ENCODE data around the gene LSM14B.
A peak's percentile ranks its signal among the peaks of the same experiment; 100 is the strongest.

LSM14B gene

DNA sequence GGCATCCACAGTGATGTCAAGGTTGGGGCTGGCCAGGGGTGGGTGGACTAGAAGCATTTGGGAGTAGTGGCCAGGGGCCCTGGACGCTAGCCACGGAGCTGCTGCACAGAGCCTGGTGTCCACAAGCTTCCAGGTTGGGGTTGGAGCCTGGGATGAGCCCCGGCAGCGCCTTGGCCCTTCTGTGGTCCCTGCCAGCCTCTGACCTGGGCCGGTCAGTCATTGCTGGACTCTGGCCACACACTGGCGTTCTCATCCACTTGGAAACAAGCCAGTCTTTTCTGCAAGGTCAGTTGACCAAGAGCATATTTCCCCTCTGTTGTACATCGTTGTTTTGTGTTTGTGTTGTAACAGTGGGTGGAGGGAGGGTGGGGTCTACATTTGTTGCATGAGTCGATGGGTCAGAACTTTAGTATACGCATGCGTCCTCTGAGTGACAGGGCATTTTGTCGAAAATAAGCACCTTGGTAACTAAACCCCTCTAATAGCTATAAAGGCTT lies 12.5 kb downstream of the LSM14B start:
- Mint-ChIP-seq H3K27me3 (no peaks in the 10 kb centered on the region), H3K4me3 (no peak overlapping the region), H3K27ac (no peak overlapping the region), H3K4me1 (ENCODE audit: low read depth) (peaks cover 27% of the 10 kb centered on the region), H3K9me3 (no peaks in the 10 kb centered on the region), H3K36me3 (ENCODE audit: low read depth) (peaks cover 73% of the 10 kb centered on the region)

DNA sequence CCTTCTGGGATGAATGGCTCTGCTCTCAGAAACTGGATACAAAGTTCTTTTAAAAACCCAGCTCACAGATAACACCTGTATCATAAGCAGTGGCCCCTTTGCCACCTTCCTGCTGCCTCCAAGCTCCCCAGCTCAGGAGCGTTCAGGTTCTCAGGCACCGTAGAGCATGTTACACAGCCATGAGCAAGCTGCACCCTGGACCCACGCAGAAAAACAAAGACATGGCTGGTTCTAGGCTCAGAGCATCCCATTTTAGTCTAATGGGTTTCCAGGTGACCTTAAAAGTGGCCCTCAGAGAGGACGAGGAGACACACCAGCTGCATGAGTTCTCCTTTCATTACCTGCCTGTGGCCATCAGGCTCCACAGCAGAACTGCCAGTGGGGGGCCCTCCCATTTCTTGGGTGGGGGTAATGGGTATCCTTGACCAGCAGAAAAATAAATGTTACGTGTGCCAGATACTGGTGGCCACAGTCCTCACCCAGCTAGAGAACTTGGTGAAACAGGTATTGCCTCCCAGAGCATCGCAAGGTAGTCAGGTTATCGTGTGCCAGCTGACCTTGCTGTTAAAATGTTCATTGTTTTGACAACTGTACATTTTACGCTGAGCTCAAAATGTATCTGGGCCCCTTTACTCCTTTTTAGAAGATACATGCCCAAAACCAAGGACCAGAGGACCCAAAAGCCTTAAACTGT lies 13.4 kb downstream of the LSM14B start:
- Mint-ChIP-seq H3K4me3 (no peak overlapping the region), H3K9me3 (no peaks in the 10 kb centered on the region), H3K36me3 (ENCODE audit: low read depth) (peaks cover 74% of the 10 kb centered on the region), H3K27ac (no peak overlapping the region), H3K4me1 (ENCODE audit: low read depth) (peaks cover 34% of the 10 kb centered on the region), H3K27me3 (no peaks in the 10 kb centered on the region)

DNA sequence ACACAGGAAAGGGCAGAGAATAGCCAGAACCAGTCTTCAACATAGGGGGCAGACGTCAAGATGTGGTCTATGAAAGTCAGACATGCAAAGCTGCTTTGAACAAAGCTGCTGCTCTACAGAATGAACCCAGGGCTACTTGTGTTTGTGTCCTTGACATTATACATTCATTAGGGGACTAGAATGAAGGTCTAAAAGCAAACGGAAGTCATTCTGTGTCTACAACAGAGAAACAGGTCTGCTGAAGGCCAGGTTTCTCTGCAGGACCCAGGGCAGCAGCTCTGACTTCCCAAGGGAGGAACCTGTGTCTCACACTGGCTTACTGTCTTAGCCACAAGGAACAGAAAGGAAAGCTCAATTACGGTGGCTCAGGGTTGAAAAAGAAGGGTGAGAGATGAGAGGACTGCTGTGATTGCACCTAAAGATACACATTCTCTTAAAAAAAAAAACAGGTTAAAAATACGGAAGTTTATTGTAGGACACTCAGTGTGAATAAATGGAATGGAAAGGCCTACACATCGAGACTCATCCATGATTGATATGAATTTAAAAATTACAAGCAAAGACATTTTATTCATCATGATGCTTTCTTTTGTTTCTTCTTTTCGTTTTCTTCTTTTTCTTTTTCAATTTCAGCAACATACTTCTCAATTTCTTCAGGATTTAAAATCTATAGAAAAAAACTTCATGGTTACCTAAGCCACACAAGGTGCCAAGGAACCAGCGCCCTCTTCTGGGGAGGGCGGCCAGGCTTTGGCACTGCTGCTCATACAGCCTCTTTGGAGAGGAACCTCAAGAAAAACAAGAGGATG lies 14.2 kb downstream of the LSM14B start:
- H3K27ac Mint-ChIP-seq = peak overlapping the region; percentile 67

DNA sequence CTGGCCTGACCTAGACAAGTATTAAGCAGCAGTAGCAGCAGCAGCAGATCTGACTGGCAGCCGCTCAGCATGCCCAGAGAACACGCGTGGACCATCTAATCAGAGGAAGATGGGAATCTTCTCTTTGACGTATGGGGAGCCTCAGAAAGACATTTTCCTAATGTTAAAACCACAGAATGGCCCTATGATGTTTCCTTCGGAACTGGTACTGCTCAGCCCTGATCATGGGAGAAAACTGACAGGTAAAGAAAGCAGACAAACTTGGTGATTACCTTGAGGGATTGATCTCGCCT lies 14.8 kb downstream of the LSM14B start:
- H3K36me3 Mint-ChIP-seq (ENCODE audit: low read depth) = peaks cover 75% of the 10 kb centered on the region
- H3K4me3 Mint-ChIP-seq = no peak overlapping the region
- no peaks in the 10 kb centered on the region for H3K9me3 Mint-ChIP-seq
- H3K27me3 Mint-ChIP-seq = no peaks in the 10 kb centered on the region
- H3K4me1 Mint-ChIP-seq (ENCODE audit: low read depth) = peaks cover 45% of the 10 kb centered on the region
- H3K27ac Mint-ChIP-seq = peak overlapping the region; percentile 67

More for the DNA sequence above, 14.2 kb downstream of the LSM14B start:
- H3K36me3 Mint-ChIP-seq (ENCODE audit: low read depth) = peaks cover 73% of the 10 kb centered on the region
- H3K4me1 Mint-ChIP-seq (ENCODE audit: low read depth) = peaks cover 42% of the 10 kb centered on the region
- H3K27me3 Mint-ChIP-seq = no peaks in the 10 kb centered on the region
- H3K9me3 Mint-ChIP-seq = no peaks in the 10 kb centered on the region
- no peak overlapping the region for H3K4me3 Mint-ChIP-seq

DNA sequence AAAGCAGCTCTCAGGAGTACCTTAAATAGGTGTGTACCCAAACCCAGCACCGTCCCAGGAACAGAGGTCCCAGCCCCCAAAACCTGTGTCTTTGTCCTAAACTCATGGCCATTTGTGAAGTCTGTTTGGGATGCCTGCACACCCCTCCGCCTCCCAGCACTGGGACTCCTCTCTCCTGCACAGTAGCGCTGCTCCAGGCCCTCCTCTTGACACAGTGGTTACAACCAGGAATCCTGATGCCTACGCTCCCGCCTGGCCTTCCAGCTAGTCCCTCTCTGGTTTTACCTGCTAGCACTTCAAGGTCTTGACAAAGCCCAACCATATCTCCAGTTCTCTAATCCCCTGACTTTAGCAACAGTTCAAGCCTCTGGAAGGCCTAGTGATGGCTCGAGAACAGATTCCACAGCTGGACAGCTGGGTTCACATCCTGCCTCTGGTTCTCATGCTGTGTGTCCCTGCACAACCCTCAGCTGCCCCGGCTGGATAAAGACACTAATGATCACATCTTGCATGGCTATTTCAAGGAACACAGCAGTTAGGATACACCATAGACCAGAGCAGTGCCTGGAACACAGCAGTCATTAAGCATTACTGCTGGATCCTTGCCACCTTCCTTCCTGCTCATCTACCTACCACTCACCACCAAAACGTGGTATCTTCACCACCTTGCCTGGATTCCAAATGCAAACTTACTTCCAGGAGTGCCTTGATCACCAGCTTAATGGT lies 15.4 kb downstream of the LSM14B start:
- peaks cover 73% of the 10 kb centered on the region for H3K36me3 Mint-ChIP-seq (ENCODE audit: low read depth)
- peaks cover 42% of the 10 kb centered on the region for H3K4me1 Mint-ChIP-seq (ENCODE audit: low read depth)

DNA sequence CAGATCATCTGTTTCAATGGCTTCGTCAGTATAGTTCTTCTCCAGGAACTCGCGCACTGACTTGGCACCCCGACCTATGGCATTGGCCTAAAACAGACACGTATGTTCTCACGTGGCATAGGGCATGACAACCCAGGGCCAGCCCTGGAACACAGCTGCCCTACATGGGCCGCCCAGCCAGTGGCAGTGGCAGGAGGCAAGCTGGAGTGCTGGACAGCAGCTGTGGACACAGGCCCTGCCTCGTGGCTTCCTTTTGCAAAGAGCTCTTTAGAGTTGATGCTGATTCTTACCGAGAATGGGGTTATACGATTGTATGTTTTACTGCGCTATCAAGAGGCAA lies 15.9 kb downstream of the LSM14B start:
- Mint-ChIP-seq H3K27ac (no peak overlapping the region), H3K4me3 (no peak overlapping the region), H3K4me1 (ENCODE audit: low read depth) (peaks cover 40% of the 10 kb centered on the region), H3K9me3 (no peaks in the 10 kb centered on the region), H3K36me3 (ENCODE audit: low read depth) (peaks cover 73% of the 10 kb centered on the region), H3K27me3 (no peaks in the 10 kb centered on the region)

More for the DNA sequence above, 15.4 kb downstream of the LSM14B start:
- Mint-ChIP-seq H3K27me3 (no peaks in the 10 kb centered on the region), H3K9me3 (no peaks in the 10 kb centered on the region), H3K4me3 (no peak overlapping the region), H3K27ac (no peak overlapping the region)

DNA sequence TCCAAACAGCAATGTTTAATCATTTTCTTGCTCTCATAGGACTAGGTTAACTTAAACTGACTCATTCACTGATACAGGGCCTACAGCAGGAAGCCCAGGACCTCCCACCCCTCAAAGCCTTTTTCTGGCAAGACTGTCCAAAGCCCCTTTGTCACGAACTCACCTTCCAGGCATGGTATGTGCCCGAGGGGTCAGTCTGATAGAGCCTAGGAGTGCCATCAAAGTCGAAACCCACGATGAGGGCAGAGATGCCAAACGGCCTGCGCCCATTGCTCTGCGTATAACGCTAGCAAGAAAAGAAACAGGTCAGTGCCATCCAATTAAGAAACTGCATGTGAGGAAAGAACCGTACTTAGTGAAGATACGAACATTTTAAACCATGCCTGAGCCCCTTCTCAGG lies 16.6 kb downstream of the LSM14B start:
- peak overlapping the region; percentile 26 for H3K27ac Mint-ChIP-seq
- H3K27me3 Mint-ChIP-seq = no peaks in the 10 kb centered on the region
- H3K4me1 Mint-ChIP-seq (ENCODE audit: low read depth) = peaks cover 34% of the 10 kb centered on the region
- no peaks in the 10 kb centered on the region for H3K9me3 Mint-ChIP-seq
- peaks cover 67% of the 10 kb centered on the region for H3K36me3 Mint-ChIP-seq (ENCODE audit: low read depth)
- H3K4me3 Mint-ChIP-seq = no peak overlapping the region

DNA sequence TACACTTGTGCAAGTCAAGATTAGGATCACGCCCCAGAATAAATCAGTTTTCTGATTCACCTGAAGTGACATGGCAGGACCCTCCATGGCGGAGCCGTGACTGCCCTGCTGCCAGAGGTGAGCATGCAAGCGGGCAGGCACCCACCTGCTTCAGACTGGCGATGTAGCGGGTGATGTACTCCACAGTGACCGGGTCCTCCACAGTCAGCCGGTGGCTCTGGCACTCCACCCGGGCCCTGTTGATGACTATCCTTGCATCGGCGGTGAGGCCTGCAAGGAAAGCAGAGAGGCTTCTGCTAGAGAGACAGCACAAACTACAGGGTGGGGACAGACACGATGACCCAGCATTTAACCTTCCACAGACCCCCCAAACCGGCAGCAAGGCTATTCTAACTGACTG lies 17.4 kb downstream of the LSM14B start:
- Mint-ChIP-seq H3K9me3 (no peaks in the 10 kb centered on the region), H3K4me1 (ENCODE audit: low read depth) (peaks cover 35% of the 10 kb centered on the region), H3K36me3 (ENCODE audit: low read depth) (peaks cover 65% of the 10 kb centered on the region), H3K27me3 (no peaks in the 10 kb centered on the region), H3K27ac (peak overlapping the region; percentile 21), H3K4me3 (no peak overlapping the region)

DNA sequence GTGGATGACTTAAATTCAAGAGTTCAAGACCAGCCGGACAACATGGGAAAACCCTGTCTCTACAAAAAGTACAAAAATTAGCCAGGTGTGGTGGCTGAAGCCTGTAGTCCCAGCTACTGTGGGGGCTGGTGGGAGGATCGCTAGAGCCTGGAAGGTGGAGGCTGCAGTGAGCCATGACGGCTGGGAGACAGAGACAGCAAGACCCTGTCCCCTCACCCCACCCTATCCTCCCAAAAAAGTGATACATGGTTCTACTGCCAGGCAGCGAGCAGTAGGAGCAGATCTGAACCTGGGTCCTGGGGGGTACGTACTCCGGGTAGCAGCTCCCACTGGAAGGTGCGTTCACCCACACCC lies 18.7 kb downstream of the LSM14B start:
- H3K4me1 Mint-ChIP-seq (ENCODE audit: low read depth) = peaks cover 49% of the 10 kb centered on the region
- H3K4me3 Mint-ChIP-seq = peak overlapping the region; percentile 93
- H3K27me3 Mint-ChIP-seq = no peaks in the 10 kb centered on the region
- H3K36me3 Mint-ChIP-seq (ENCODE audit: low read depth) = peaks cover 68% of the 10 kb centered on the region
- H3K27ac Mint-ChIP-seq = peak overlapping the region; percentile 56
- no peaks in the 10 kb centered on the region for H3K9me3 Mint-ChIP-seq

DNA sequence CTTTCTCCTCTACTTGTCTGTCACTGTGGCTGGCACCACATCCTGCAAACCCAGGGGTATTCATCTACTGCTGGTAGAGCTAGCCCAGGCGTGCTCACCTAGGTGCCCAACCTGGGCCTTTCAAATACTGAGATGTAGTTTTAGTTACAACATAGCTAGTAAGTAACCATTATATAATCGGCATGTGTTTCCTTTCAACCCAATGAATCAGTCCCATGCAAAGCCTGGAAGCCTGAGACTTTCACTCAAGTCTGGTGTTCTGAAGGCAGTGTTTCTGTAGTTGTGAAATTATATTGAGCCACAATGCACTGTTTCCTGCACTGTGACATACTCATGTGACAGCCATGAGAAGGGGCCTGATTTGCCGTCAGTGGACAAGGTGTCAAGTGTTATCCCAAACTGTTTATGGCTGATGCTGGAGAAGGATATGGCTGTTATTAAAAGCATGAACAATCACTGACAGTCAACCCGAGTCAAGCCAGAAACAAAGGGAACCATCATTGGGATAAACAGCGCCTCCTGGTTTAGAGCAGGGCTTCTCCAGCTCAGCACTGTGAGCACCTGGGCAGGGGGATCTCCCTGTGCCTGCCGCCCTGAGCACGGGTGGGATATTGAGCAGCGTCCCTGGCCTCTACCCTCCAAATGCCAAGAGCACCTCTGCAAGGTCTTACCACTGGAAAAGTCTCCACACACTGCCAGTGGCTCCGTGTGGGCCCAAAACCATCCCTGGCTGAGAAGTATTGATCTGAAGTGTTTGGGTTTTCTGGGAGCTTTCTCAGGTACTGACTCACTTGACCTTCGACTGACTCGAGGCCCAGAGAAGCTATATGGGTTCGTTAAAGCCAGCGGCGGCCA lies 19.3 kb downstream of the LSM14B start:
- Mint-ChIP-seq H3K27me3 (no peaks in the 10 kb centered on the region), H3K36me3 (ENCODE audit: low read depth) (peaks cover 65% of the 10 kb centered on the region), H3K4me3 (peak overlapping the region; percentile 93), H3K27ac (peak overlapping the region; percentile 96), H3K4me1 (ENCODE audit: low read depth) (peaks cover 48% of the 10 kb centered on the region), H3K9me3 (no peaks in the 10 kb centered on the region)

DNA sequence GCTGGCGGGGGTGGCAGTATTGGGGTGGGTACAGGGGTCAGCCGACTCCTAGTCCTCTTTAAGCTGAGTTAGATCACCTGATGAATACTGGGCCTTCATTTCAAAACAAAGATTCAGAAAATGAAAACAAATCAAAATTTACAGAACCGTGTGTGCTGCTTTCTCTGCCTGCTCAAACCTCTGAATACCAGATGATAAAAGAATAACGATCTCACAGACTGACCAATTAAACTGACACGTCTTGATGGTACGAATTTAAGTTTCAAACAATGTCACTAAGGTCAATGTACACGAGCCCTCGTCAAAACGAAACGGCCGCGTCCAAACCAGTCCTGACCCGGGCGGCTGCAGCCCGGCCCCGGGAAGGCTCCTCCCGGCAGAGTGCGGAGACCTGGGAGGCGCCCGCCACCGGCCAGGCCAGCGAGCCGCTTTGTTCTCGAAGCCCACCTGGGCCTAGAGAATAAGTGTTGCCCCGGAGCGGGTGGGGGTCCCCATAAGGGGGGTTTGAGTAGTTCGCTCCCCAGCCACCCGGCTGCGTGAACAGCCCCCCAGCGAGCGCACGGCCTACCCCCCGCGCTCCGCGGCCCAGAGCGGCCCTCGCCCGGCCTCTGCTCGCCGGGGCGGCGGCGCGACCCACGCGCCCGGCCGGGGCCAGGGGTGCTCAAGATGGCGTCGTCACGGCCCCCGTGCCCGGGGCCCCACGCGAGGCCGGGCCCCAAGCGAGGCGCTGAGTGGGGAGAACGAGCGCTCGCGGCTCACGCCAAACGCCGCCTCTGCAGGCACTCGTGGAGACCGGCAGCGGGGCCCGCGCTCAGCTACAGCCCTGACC lies 20.2 kb downstream of the LSM14B start:
- H3K4me3 Mint-ChIP-seq = peak overlapping the region; percentile 93
- H3K4me1 Mint-ChIP-seq (ENCODE audit: low read depth) = peaks cover 51% of the 10 kb centered on the region
- H3K36me3 Mint-ChIP-seq (ENCODE audit: low read depth) = peaks cover 58% of the 10 kb centered on the region
- no peaks in the 10 kb centered on the region for H3K9me3 Mint-ChIP-seq
- no peaks in the 10 kb centered on the region for H3K27me3 Mint-ChIP-seq
- peak overlapping the region; percentile 96 for H3K27ac Mint-ChIP-seq

DNA sequence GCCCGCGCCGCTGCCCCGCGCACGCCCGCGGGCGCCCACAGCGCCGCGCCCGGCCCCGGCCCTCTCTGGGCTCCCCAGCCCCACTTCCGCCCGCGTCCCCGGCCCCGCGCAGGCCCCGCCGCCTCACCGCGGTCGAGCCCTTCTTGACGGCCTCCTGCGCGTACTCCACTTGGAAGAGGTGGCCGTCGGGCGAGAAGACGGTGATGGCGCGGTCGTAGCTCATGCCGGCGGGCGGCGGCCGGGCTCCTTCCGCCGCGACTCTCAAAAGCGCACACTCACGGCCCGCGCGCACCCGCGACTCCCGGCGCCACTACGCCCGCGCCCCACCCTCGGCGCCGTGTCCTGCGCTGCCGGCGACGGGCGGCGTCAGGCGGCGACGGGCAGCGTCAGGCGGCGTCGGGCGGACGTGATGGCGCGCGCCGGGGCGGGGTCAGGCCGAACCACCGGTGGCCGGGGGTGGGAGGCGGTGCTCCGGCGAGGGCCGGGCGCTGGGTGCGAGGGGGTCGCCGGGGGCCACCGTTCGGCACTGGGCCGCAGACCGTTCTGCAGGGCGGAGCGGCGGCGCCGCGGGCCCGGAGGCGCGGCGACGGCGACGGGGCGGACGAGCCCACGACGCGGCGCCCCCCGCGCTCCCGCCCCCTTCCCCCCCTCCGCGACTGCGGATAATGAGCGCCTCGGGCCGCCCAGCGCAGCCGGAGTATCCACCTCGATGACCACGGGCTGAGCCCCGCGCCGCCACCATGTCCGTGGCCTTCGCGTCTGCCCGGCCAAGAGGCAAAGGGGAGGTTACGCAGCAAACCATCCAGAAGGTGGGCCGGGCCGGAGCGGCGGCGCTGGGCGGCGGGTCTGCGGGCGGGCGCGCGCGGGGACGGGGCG lies 21.0 kb downstream of the LSM14B start, which contains the start of the genes PSMA7 and SS18L1:
PSMA7 (minus strand) TSS at position 314 of the 876 bp plus-strand sequence; CDS start at position 223, 91 bp downstream.
SS18L1 (plus strand) TSS at position 689 of the 876 bp plus-strand sequence; CDS start at position 741, 52 bp downstream.
- peak within 1 kb of the TSS; percentile 96 for H3K27ac Mint-ChIP-seq
- peaks cover 49% of the 10 kb centered on the region for H3K36me3 Mint-ChIP-seq (ENCODE audit: low read depth)
- H3K27me3 Mint-ChIP-seq = no peaks in the 10 kb centered on the region
- peak within 1 kb of the TSS; percentile 93 for H3K4me3 Mint-ChIP-seq
- H3K4me1 Mint-ChIP-seq (ENCODE audit: low read depth) = peaks cover 51% of the 10 kb centered on the region
- no peaks in the 10 kb centered on the region for H3K9me3 Mint-ChIP-seq
